ENCODE measurements around the gene PTBP1.

Gene PTBP1

DNA sequence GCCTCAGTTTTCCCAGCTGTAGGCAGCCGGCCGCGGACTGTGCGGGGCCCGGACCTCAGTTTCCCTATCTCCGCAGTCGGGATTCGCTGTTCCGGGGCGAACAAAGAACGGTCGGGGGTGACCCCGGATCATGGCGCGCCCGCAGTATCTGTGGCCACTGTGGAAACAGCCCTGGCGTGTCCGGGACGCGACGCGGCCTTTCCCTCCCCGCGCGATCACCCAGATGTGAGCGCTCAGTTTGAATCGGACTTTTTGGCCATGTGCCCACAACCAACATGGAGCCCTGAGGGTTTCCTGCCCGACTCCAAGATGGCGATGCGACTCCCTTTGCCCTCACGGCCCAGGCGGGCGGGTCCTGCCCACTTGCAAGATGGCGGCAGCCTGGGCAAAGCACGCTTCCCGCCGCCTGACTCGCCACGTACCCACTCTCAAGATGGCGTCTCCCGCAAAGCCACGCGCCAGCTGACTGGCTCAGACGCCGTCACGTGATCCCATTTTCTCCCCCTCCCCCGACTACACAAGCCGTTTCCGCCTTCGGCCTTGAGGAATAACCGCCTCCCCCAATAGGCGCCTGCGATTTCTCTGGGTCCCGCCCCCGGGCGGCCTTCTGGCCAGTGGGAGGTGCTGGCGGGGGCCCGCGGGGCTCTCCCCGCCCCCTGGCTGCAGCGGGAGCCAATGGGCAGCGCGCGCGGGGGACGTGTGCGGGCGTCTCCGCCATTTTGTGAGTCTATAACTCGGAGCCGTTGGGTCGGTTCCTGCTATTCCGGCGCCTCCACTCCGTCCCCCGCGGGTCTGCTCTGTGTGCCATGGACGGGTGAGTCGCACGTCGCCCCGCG is at the start of gene PTBP1:
PTBP1 (plus strand) TSS at position 761 of the 836 bp plus-strand sequence; CDS start at position 807, 46 bp downstream.
- in situ Hi-C loops (cut with MboI; ENCODE audit: low pct_unique_long_range_greater_than_20kb, low sequenced_read_pairs): no loop called here
- DNase-seq: peak; percentile 100

DNA sequence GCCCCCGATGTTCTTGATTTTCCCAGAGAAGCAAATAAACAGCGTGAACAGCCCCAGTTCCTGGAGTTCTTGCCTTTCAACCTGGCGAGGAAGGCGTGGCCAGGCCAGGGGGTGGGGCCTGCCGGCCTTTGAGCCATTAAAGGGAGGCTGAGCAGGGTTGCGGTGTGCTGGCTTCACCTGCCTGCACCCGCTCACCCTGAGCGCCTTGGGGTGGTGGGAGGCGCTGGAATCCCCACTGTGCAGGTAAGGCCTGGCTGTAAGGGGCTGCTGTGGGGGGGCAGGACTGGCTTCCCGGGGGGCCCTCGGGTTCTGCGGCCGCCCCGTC is 49.0 kb upstream of the PTBP1 start:
- in situ Hi-C loops (cut with MboI; ENCODE audit: low pct_unique_long_range_greater_than_20kb, low sequenced_read_pairs): no loop called here
- DNase-seq: no peak

DNA sequence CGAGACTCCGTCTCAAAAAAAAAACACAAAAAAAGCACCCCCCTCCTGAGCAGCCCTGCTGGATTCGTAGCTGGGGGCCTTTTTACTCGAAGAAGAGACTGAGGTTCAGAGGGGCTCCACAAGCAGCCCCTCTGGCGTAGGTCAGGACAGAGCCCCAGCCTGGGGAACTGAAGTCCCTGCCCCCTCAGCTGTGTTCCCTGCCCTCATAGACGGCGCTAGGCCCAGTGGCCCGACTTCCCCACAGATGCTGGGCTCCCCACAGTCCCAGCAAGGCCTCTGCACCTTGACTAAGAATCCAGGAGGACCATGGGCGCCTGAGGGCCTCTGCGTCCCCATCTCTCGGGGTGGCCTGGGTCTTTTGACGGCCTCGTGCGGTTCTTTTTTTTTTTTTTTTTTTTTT is 47.4 kb upstream of the PTBP1 start:
- in situ Hi-C loops (cut with MboI; ENCODE audit: low pct_unique_long_range_greater_than_20kb, low sequenced_read_pairs): no loop called here
- no peak for DNase-seq

DNA sequence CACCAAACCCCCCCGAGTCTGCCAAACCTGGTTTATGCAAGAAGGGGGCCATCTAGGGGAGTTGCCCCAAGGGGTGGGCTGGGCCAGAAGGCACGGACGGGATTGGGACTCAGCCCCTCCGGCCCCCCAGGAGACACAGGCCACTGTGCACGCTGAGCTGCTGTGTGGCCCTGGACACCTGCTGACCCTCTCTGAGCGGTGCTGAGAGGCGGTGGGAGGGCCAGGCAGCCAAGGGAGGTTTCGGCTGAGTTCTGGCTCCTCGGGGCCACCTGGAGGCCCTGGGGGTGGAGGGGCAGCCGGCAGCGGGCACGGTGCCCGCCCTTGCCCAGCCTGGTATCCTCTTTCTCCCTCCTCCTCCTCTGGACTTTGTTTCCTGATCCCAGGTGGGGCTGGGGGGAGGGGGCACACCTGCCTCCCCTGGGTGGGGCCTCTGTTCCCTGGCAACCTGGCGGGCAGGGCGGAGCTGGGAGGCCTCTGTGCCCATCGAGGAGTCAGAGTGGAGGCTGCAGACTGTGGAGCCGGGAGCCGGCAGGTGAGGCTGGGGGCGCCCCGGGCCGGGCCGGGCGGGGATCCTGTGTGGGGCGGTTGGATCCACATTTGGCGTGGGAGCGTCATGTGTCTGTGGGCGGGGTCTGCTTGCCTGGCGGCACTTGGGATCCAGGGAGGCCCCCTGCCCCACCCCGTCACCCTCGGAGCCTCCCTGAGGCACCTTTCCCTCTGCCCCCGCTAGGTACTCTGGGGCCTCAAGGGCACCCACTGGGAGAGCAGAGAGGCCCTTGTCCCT is 46.4 kb upstream of the PTBP1 start, which contains the start of gene MISP:
MISP (plus strand) TSS at position 473 of the 784 bp plus-strand sequence. CDS start 5,835 bp downstream, outside the sequence.
- in situ Hi-C loops (cut with MboI; ENCODE audit: low pct_unique_long_range_greater_than_20kb, low sequenced_read_pairs): no loop called here
- no peak for DNase-seq

GRCh38 chr19:751501-752341 is 45.5 kb upstream of the PTBP1 start:
- in situ Hi-C loops (cut with MboI; ENCODE audit: low pct_unique_long_range_greater_than_20kb, low sequenced_read_pairs): no loop called here
- DNase-seq: no peak

GRCh38 chr19:752652-753517 is 44.4 kb upstream of the PTBP1 start:
- peak; percentile 56 for DNase-seq
- in situ Hi-C loops (cut with MboI; ENCODE audit: low pct_unique_long_range_greater_than_20kb, low sequenced_read_pairs): no loop called here

DNA sequence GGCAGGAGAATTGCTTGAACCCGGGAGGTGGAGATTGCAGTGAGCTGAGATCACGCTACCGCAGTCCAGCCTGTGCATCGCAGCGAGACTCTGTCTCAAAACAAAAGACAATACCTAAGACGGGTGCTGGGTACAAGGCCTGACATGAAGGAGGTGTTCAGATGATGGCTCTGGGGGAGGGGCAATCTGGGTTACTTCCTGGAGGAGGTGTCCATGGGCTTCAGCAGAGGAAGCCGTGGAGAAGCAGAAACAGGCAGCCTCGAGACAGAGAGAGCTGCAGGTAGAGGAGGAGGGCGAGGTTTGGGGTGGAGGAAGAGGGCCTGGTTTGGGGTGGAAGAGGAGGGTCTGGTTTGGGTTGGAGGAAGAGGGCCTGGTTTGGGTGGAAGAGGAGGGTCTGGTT is 42.7 kb upstream of the PTBP1 start:
- DNase-seq: no peak
- in situ Hi-C loops (cut with MboI; ENCODE audit: low pct_unique_long_range_greater_than_20kb, low sequenced_read_pairs): no loop called here

- in situ Hi-C loops (cut with MboI; ENCODE audit: low pct_unique_long_range_greater_than_20kb, low sequenced_read_pairs): no loop called here
- no peak for DNase-seq
Measured at GRCh38 chr19:755063-755462, 42.2 kb upstream of the PTBP1 start.

- in situ Hi-C loops (cut with MboI; ENCODE audit: low pct_unique_long_range_greater_than_20kb, low sequenced_read_pairs): no loop called here
- DNase-seq: peak; percentile 22
Measured at GRCh38 chr19:756236-756635, 41.0 kb upstream of the PTBP1 start.

DNA sequence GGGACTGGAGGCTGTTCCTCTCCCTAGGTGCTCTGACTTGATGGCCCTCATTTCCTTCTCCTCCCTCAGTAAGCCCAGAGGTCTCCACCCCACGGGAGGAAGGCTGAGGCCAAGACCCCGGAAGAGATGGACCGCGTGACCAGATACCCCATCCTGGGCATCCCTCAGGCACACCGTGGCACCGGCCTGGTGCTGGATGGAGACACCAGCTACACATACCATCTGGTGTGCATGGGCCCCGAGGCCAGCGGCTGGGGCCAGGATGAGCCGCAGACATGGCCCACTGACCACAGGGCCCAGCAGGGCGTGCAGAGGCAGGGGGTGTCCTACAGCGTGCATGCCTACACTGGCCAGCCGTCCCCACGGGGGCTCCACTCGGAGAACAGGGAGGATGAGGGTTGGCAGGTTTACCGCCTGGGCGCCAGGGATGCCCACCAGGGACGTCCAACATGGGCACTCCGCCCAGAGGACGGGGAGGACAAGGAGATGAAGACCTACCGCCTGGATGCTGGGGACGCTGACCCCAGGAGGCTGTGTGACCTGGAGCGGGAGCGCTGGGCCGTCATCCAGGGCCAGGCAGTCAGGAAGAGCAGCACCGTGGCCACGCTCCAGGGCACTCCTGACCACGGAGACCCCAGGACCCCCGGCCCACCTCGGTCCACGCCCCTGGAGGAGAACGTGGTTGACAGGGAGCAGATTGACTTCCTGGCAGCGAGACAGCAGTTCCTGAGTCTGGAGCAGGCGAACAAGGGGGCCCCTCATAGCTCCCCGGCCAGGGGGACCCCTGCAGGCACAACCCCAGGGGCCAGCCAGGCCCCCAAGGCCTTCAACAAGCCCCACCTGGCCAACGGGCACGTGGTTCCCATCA is 40.2 kb upstream of the PTBP1 start:
- no peak for DNase-seq

DNA sequence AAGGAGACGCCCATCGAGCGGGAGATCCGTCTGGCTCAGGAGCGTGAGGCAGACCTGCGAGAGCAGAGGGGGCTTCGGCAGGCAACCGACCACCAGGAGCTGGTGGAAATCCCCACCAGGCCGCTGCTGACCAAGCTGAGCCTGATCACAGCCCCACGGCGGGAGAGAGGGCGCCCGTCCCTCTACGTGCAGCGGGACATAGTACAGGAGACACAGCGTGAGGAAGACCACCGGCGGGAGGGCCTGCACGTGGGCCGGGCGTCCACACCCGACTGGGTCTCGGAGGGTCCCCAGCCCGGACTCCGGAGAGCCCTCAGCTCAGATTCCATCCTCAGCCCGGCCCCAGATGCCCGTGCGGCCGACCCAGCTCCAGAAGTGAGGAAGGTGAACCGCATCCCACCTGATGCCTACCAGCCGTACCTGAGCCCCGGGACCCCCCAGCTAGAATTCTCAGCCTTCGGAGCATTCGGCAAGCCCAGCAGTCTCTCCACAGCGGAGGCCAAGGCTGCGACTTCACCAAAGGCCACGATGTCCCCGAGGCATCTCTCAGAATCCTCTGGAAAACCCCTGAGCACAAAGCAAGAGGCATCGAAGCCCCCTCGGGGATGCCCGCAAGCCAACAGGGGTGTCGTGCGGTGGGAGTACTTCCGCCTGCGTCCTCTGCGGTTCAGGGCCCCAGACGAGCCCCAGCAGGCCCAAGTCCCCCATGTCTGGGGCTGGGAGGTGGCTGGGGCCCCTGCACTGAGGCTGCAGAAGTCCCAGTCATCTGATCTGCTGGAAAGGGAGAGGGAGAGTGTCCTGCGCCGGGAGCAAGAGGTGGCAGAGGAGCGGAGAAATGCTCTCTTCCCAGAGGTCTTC is 39.2 kb upstream of the PTBP1 start:
- DNase-seq: no peak
- in situ Hi-C loops (cut with MboI; ENCODE audit: low pct_unique_long_range_greater_than_20kb, low sequenced_read_pairs): no loop called here

More for the DNA sequence above, 40.2 kb upstream of the PTBP1 start:
- in situ Hi-C loops (cut with MboI; ENCODE audit: low pct_unique_long_range_greater_than_20kb, low sequenced_read_pairs): no loop called here

GRCh38 chr19:763181-763580 is 34.1 kb upstream of the PTBP1 start:
- in situ Hi-C loops (cut with MboI; ENCODE audit: low pct_unique_long_range_greater_than_20kb, low sequenced_read_pairs): no loop called here
- no peak for DNase-seq

- in situ Hi-C loops (cut with MboI; ENCODE audit: low pct_unique_long_range_greater_than_20kb, low sequenced_read_pairs): no loop called here
Measured at GRCh38 chr19:763869-764268, 33.4 kb upstream of the PTBP1 start.

DNA sequence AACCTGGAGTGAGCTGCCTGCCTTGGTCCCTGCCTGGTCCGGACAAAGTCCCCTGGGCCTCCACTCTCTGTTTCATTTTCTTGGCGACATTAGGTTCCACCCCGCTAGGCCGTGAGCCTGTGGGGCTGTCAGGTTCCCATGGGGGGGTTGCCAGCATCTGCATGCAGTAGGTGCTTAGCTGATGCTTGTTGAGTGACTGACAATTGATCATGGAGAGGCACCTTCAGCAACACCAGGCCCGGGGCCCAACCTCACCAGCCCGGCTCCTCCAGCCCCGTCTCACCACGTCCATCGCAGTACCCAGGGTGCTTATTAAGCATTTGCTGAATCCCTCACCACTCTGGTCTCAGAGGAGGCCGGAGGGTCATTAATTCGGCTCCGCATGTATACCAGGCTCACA is 33.0 kb upstream of the PTBP1 start:
- in situ Hi-C loops (cut with MboI; ENCODE audit: low pct_unique_long_range_greater_than_20kb, low sequenced_read_pairs): no loop called here
- DNase-seq: no peak

More at GRCh38 chr19:763869-764268, 33.4 kb upstream of the PTBP1 start:
- DNase-seq: no peak

GRCh38 chr19:765179-765738 is 32.0 kb upstream of the PTBP1 start:
- no peak for DNase-seq
- in situ Hi-C loops (cut with MboI; ENCODE audit: low pct_unique_long_range_greater_than_20kb, low sequenced_read_pairs): no loop called here

- in situ Hi-C loops (cut with MboI; ENCODE audit: low pct_unique_long_range_greater_than_20kb, low sequenced_read_pairs): no loop called here
Measured at GRCh38 chr19:768424-768823, 28.8 kb upstream of the PTBP1 start.

DNA sequence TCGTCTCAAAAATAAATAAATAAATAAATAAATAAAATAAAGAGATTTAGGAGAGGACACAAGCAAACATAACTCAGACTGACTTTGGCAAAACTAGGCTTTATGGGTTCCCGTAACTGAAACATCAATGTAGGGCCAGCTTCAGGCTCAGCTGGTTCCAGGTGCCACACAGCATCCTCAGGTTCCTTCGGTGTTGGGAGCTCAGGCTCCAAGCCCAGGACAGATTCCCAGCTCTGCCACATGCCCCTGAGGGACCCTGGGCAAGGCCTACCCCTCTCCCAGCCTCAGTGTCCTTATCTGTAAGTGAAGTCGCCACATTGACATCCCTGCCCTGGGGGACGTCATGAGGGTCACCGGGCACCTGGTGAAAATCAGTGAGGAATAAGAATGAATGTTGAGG is 27.6 kb upstream of the PTBP1 start:
- in situ Hi-C loops (cut with MboI; ENCODE audit: low pct_unique_long_range_greater_than_20kb, low sequenced_read_pairs): no loop called here
- DNase-seq: no peak

More at GRCh38 chr19:768424-768823, 28.8 kb upstream of the PTBP1 start:
- DNase-seq: no peak
